CD4-positive, alpha-beta T cell treated with Interleukin-12 subunit alpha and Interleukin-12 subunit beta, for 1 hour (primary cell): ENCODE data around the gene NIP7.
"Not testable (repeated sequence)": the region's sequence is repeated elsewhere in the genome, so short reads cannot be mapped to it uniquely, and the experiment has no call there.

ENCODE experiments used
- DNase-seq: peaks from one replicate; pipeline ENCODE4 v3.0.0-alpha.2; 2020

The NIP7 gene

DNA sequence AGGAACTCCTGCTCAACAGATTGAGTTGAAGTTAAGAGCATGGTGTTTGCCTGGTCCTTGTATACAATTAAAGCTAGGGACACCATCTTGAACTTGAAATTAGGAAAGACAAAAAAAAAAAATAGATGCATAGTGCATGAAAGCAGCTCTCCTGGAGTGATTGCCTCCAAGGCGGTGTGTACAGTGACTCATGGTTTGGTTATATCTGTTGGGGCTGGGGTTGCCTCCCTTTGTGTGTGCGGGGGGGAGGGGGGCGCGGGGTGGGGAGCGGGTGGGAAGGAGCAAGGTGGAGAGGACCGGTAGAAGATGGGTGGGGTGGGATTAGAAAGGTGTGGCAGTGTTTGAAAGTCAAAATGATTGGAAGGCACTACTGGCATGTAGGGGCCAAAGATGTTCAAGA lies 8.7 kb downstream of the NIP7 start:
- DNase-seq = no peak

GRCh38 chr16:69349536-69349935 lies 10.0 kb downstream of the NIP7 start:
- DNase-seq = no peak

- DNase-seq = no peak
Observed at GRCh38 chr16:69350536-69351133, 11.1 kb downstream of the NIP7 start.

DNA sequence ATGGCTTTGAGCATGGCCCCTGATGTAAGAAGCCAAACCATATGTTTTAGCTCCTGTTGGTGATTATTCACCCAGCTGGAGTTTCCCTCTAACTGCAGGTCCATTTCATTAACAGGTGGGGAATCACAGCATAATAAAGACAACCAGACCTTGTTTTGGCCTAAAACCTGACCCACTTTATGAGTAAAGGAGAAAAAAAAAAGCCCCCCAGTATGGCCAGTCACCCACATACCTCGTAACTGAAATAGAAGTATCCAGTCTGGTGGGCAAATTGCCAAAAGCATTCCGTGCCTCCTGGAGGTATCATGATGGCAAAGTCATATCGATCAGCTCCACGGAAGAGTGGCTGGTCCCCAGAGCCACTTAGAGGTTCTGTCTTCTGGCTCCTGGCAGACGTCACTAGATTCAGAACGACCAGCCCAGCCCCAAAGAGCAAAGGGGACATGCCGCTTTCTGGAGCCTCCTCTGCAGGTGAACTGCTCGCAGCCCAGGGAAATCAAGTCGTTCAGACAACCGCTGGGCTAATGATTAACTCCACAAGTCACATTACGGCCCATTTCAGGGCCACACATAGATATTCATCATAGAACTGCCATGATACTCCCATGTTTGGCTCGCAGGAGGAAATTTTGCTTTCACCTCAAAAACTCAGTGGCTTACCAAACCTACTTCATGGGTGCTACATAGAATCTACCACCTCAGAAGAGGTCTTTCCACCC lies 11.9 kb downstream of the NIP7 start, which contains the start of gene TMED6:
TMED6 (minus strand) TSS at position 478 of the 719 bp plus-strand sequence; CDS start at position 445, 33 bp downstream.
- no peak for DNase-seq

GRCh38 chr16:69360070-69360469 lies 20.5 kb downstream of the NIP7 start:
- DNase-seq = not testable (repeated sequence)

DNA sequence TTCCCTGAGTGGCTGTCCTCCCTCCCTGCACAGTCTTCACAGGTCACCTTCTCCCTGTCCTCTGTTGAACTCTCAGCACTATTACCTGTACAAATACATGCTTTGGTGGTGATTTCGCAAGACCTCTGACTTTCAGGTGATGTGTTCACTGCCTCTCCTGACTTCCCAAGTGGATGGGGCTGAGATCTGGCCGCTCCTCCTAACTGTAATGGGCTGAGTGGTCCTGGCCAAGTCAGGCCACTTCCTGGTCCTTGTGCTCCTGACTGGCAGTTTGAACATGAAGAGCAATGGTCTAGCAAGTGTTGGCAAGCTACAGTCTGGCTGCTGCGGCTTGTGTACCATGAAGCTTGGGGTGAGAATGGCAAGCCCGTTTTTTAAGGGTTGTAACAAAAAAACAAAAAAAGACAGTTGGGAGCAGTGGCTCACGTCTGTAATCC lies 23.7 kb downstream of the NIP7 start:
- no peak for DNase-seq

DNA sequence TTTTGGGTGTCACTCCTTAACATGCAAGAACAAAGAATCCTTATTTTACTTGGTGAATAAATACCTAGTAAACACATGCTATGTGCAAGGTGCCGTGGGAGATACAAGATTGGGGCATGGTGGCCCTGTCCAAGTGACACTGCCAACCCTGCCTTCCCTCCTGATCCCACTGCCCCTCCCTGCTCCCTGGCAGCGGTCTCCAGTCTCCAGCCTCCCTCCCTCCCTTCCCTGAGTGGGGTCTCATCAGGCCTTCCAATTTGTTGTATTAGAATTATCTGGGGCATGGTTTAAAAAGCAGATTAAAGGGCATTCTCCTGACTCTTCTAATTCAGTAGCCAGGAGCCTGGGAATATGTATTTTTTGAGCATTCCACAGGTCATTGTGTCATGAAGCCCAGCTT lies 24.5 kb downstream of the NIP7 start:
- DNase-seq = no peak

DNA sequence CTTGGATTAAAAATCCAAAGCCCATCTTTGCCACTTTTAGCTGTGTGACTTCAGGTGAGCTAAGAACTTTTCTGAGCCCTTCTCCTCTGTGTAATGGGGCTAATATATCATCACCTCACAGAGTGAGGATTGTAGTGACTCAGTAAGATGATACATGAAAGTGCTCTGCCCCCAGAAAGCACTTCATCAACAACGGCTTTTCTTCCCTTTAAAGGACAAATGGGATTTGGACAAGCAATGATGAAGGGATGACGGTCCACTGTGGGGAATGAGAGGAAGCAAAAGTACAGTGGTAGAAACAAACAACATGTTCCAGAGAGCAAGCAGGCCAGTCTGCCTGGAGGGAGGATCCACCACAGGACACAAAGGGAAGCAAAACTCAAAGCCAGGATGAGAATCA lies 26.3 kb downstream of the NIP7 start:
- no peak for DNase-seq

GRCh38 chr16:69366431-69366830 lies 26.9 kb downstream of the NIP7 start:
- DNase-seq = no peak

DNA sequence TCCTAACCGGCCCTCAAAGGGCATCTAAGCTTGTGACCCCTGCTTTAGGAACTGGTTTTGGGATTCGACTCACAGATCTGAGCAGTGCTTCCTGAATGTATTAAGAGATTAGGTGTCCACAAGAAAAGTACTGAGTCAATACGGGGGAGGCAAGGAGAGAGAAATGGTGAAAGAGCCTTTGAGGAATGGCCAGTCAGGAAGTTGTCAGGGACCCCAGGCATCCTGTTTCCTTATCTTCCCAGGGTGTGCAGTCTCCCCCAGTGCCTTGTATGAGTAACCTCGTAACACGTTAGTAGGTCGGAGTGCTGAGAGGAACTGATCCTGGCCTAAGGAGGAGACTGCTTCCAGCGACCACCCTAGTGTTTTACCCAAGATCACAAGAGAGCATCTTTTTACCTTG lies 28.4 kb downstream of the NIP7 start:
- no peak for DNase-seq

DNA sequence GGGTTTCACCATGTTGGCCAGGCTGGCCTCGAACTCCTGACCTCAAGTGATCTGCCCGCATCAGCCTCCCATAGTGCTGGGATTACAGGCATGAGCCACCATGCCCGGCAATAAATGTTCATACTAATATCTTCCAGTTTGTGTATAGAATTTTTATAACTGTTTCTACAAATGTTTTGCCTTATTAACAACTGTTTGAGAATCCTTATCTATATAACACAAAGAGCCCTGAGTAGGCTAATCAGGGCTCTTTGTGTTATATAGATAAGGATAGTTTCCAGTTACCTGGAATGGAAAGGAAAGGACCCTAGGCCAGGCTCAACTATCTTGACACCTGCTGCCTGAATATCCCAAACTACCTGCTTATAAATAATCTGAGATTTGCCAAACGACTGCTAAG lies 29.3 kb downstream of the NIP7 start:
- DNase-seq = no peak

GRCh38 chr16:69371564-69371963 lies 32.0 kb downstream of the NIP7 start:
- DNase-seq = no peak

DNA sequence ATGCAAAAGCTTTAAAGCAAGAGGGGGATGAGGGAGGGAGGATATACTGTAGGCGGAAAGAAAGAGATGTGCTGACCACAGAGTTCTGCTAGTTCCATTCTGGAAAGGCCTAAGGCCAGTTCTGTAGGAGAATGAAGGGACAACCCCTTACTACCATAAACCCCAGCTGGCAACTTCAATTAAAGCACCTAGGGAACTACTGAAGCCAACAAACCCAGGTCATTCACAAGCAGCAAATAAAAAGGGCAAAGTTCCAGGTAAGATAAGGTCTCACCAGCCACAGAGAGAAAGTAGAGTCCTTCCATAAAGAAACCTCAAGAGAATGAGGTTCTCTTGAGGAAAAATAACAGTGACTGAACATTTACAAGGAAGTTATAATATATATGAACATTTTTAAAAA lies 33.4 kb downstream of the NIP7 start:
- DNase-seq = no peak

DNA sequence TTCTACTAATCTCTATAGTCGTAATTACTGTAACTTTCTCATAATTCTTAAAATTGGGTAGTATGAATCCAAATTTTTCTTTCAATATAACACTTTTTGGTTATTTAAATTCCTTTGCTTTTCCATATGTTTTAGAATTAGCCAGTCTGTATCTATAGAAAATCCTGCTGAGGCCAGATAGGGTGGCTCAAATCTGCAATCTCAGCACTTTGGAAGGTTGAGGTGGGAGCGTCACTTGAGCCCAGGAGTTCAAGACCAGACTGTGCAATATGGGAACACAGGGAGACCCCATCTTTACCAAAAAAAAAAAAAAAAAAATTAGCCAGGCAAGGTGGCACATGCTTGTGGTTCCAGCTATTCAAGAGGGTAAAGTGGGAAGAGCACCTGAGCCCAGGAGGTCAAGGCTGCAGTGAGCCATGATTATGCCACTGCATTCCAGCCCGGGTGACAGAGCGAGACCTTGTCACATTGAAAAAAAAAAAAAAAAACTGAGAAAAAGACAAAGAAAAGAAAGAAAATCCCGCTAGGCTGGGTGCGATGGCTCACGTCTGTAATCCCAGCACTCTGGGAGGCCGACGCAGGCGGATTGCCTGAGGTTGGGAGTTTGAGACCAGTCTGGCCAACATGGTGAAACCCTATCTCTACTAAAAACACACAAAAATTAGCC lies 37.0 kb downstream of the NIP7 start:
- DNase-seq = no peak

DNA sequence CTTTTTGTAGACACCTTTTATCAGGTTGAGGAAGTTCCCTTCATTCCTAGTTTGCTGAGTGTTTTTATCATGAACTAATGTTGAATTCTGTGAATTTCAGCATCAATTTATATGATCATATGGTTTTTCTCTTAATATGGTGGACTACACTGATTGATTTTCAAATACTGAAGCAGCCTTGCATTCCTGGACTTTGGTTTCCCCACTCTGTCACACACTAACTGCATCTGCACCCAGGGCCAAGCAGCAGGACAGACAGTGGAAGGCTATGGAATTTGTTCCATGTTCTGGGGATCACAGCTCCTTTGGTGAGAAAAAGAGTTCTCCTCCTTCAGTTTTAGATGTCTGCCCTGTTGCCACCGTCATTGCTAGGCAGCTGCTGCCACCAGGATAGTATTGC lies 38.5 kb downstream of the NIP7 start:
- no peak for DNase-seq

DNA sequence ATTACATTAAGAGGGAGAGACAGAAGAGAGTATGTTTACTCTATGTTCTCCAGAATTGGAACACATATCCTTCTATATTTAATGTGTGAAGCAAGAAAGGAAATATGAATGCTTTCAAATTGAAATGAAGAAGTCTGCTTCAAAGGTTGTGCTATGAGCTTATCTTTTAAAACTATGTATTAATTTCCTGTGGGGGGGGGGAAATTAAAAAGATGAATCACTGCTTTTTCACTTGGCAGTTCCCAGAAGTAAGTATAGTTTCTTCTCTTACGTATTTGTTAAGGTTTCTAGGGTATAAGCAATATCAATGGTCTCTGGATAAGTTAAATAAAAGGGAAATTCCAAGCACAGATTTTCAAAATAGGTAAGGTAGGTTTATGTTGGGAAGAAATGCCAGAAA lies 39.2 kb downstream of the NIP7 start:
- DNase-seq = no peak

GRCh38 chr16:69381231-69381630 lies 41.7 kb downstream of the NIP7 start:
- DNase-seq = no peak

DNA sequence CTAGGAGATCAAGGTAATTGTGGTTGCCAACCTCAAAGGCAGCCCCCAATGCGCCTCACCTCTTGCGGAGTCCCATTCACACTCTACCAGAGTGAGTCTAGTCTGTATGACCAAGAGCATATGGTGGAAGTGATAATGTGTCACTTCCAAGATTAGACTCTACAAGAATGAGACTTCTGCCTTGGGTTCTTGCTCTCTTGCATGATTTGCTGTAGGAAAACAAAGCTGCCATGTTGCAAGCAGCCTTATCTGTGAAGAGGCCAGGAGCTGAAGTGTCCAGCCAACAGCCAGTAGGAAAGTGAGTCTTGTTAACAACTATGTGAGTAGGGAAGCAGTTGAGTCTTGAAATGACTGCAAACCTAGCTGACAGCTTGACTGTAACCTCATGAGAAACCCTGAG lies 42.8 kb downstream of the NIP7 start:
- DNase-seq = no peak

GRCh38 chr16:69384974-69385373 lies 45.4 kb downstream of the NIP7 start:
- DNase-seq = no peak

- DNase-seq = no peak
Observed at GRCh38 chr16:69386596-69386995, 47.0 kb downstream of the NIP7 start.
